Coronary artery (tissue), 2 donors: ENCODE results near the gene LILRB1.
"Not testable (repeated sequence)": the region's sequence is repeated elsewhere in the genome, so short reads cannot be mapped to it uniquely, and the experiment has no call there.

ENCODE experiments used
- DNase-seq: peaks from one replicate; pipeline ENCODE4 v3.0.0-alpha.2; 2017; ENCODE audit warnings: low spot score
- H3K27ac ChIP-seq, 2 donors: fragments of 200-600 bp; sonication (generic); one replicate each; pipeline ENCODE4 v1.5.1; 2016 to 2019
- H3K4me3 ChIP-seq: fragments of 200-600 bp; sonication (generic); 2 replicates; pipeline ENCODE4 v1.5.1; 2016; ENCODE audit warnings: mild to moderate bottlenecking, moderate library complexity
- TF ChIP-seq, protein P1 (sequence below): fragments of 200-600 bp; sonication (generic); IDR thresholded peaks from one replicate; pipeline ENCODE4 v1.5.1; 2019; ENCODE audit warnings: antibody characterized with exemption

Gene LILRB1

DNA sequence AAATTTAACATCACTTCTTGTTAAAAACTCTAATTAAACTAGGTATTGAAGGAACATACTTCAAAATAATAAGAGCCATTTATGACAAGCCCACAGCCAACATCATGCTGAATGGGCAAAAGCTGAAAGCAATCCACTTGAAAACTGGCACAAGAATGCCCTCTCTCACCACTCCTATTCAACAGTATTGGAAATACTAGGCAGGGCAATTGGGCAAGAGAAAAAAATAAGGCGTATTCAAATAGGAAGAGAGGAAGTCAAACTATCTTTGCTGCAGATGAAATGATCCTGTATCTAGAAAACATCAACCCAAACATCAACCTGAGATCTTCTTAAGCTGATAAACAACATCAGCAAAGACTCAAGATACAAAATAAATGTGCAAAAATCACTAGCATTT lies 15.6 kb upstream of the LILRB1 start:
- TF ChIP-seq, protein P1, sequence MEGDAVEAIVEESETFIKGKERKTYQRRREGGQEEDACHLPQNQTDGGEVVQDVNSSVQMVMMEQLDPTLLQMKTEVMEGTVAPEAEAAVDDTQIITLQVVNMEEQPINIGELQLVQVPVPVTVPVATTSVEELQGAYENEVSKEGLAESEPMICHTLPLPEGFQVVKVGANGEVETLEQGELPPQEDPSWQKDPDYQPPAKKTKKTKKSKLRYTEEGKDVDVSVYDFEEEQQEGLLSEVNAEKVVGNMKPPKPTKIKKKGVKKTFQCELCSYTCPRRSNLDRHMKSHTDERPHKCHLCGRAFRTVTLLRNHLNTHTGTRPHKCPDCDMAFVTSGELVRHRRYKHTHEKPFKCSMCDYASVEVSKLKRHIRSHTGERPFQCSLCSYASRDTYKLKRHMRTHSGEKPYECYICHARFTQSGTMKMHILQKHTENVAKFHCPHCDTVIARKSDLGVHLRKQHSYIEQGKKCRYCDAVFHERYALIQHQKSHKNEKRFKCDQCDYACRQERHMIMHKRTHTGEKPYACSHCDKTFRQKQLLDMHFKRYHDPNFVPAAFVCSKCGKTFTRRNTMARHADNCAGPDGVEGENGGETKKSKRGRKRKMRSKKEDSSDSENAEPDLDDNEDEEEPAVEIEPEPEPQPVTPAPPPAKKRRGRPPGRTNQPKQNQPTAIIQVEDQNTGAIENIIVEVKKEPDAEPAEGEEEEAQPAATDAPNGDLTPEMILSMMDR = no peak
- no peak for DNase-seq
- no peak overlapping the region for H3K4me3 ChIP-seq
- H3K27ac ChIP-seq = no peak overlapping the region

DNA sequence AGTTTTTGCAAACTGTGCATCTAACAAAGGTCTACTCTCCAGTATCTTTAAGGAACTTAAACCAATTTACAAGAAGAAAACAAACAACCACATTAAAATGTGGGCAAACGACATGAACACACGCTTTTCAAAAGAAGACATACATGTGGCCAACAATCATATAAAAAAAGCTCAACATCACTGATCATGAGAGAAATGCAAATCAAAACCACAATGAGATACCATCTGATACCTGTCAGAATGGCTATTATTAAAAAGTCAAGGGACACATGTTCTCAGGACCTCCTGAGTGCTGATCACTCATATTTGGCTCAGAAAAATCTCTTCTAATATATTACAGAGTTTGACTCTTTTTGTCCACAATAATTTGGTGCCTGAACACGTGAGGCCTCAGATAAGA lies 14.2 kb upstream of the LILRB1 start:
- Histone ChIP-seq H3K4me3 (no peak overlapping the region), H3K27ac (no peak overlapping the region)
- DNase-seq = no peak
- TF ChIP-seq, protein P1 = no peak

DNA sequence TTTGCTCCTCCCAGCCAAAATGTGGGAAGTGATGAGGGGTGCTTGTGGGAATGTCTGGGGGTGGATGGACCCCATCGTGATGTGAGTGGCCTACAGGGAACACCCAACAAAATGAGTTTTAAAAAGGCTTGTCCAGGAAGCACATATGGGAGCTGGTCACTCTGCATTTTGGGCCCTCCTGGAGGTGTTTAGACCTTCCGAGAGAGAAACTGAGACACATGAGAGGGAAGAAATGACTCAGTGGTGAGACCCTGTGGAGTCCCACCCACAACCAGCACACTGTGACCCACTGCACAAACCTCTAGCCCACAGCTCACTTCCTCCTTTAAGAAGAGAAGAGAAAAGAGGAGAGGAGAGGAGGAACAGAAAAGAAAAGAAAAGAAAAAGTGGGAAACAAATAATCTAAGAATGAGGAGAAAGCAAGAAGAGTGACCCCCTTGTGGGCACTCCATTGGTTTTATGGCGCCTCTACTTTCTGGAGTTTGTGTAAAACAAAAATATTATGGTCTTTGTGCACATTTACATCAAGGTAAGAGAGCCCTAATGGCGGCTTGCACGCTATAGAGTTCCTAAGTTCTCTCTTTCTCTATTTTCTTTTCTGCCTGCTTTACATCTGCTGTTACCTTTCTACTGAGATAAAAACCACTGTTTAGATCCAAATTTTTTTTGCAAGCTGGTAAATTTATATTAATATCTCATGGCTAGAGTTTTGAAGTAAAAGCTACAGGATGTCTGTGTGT lies 13.3 kb upstream of the LILRB1 start:
- no peak overlapping the region for H3K27ac ChIP-seq
- TF ChIP-seq, protein P1 = no peak
- no peak for DNase-seq
- no peak overlapping the region for H3K4me3 ChIP-seq

DNA sequence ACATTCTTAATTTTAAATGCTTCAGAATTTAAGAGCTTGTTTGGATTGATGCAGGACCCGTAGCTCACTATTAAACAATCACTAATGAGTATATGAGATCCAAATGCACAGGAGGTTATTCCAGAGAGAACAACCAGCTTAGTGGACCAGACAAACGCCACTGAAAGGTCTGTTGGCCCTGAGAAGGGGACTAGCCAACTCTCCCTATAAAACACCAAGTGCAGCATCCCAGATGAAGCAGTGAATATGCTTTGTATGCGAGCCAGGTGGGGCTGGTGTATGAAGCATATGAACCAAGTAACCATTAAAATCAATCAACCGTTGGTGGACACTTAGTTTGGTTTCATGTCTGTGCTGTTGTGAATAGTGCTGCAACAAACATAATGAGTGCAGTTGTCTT lies 9.8 kb upstream of the LILRB1 start:
- TF ChIP-seq, protein P1 = no peak
- Histone ChIP-seq H3K27ac (no peak overlapping the region), H3K4me3 (no peak overlapping the region)
- no peak for DNase-seq

DNA sequence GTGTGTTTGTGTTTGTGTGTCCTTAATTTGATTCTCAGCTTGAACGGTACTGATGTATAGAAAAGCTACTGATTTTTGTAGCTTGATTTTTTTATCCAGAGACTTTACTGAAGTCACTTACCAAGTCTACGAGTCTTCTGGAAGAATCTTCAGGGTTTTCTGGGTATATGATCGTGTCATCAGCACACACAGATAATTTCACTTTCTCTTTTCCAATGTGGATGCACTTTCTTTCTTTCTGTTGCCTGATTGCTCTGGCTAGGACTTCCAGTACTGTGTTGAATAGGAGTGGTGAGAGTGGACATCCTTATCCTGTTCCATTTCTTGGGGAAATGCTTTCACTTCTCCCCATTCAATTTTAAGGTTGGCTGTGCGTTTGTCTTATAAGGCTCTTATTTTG lies 7.9 kb upstream of the LILRB1 start:
- H3K4me3 ChIP-seq = no peak overlapping the region
- DNase-seq = no peak
- H3K27ac ChIP-seq = no peak overlapping the region
- TF ChIP-seq, protein P1 = no peak

DNA sequence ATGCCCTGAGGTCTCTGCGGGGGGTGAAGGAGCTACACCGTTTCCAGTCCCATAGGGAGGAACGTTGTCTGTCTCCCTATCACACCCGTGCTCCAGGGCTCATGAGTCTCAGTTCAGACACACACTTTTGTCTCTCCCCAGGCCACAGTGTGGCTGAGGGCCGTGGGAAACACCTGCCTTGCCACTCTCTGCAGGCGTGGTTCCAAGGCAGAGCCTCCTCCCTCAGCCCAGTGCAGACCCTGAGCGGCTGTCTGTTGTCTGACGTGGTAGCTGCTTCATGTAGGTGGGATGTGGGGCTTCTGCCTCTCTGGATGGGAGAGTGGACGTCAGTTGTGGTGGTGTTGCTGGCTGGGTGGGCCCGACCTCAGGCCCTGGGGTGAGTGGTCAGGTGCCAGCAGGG lies 6.0 kb upstream of the LILRB1 start:
- DNase-seq, H3K4me3 ChIP-seq, H3K27ac ChIP-seq: not testable (repeated sequence)

DNA sequence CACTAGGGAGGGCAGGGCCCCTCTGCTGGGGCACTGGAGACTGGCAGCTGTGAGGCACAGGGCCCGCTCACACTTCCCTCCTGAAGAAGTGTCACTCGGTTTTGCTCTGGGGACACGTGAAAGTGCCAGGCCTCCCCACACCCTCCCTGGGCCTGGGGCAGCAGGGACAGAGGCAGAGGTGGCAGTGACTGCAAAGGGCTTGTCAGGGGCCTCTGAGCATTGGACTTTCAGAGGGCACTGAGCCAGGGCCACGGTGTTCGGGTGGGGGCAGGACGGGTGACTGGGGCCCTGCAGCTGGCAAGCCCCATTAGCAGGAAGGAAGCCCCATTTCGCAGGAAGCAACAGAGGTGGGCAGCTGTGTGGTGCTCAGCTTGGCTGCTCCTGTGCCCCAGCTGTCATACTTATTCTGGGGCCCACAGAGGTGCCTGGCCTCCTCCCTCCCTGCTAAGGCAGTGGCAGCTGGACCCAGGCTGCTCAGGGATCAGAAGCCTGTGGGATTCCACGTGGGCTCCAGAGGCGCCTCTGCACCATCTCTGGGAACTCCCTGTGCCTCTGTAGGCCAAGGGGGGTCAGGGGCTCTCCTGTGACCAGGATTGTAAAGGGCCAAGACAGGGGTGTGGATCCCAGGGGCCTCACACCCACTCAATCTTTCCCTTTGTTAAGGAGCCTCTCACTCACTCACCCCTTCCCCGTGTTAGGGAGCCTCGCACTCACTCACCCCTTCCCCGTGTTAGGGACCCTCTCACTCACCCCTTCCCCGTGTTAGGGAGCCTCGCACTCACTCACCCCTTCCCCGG lies 5.2 kb upstream of the LILRB1 start:
- H3K27ac ChIP-seq, DNase-seq, H3K4me3 ChIP-seq: not testable (repeated sequence)

DNA sequence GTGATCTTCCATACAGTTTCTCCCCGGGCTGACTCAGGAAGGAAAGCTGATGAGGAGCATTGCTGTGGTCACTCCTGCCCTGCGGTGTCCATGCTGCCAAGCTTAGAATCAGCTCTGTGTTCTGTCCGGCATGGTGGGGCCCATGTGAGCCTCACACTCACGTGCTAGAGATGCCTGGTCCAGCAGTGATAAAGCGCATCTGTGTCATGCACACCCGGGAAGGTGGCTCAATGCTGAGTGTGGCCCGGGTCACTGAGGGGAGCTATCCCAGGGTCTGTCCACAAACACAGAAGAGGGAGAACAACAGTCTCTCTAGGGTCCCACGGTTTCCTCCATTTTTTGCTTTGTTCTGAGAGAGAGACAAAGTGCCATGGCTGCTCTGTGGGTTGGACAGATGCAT lies 3.5 kb upstream of the LILRB1 start:
- no peak overlapping the region for H3K4me3 ChIP-seq
- DNase-seq = no peak
- TF ChIP-seq, protein P1 = no peak
- no peak overlapping the region for H3K27ac ChIP-seq

DNA sequence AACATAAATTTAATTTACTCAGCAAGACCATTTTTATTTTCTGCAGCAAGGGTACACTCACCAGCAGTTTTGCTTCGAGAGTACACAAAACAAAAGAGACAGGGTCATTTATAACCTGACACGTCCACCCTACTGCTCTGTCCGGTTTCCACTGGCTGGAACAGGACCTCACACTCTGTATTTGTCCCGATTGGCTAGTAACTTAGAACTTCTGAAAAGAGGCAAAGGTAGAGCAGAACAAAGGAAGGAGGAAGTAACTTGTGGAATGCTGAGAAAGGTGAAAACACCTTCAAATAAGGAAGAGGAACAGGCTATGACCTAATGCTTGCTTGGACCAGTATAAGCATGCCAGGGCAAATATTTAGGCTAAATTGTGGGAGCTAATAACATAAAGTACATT lies 2.4 kb upstream of the LILRB1 start:
- H3K4me3 ChIP-seq, DNase-seq, H3K27ac ChIP-seq: not testable (repeated sequence)
